Body of pancreas (tissue), 4 donors: ENCODE results near the gene EFCAB14.
"Not testable (repeated sequence)": the region's sequence is repeated elsewhere in the genome, so short reads cannot be mapped to it uniquely, and the experiment has no call there.

ENCODE experiments used
- CTCF ChIP-seq, 7 experiments: fragments of 450-650 bp in 4 of 7; fragments of 200-600 bp in 3 of 7; sonication (generic) in 3 of 7; IDR thresholded peaks; one replicate each; pipeline ENCODE4 v1.5.1; 2016 to 2019; ENCODE audit warnings: antibody characterized with exemption in 7 of 7
- POLR2A ChIP-seq, 3 donors: fragments of 450-650 bp; IDR thresholded peaks; one replicate each; pipeline ENCODE4 v1.6.1; 2016; ENCODE audit warnings: antibody characterized with exemption in 3 of 3, mild to moderate bottlenecking in 2 of 3

- not testable (repeated sequence) for TF ChIP-seq POLR2A, CTCF (IDR thresholded peaks at IDR 0.05)
These were observed 58.8 kb downstream of the EFCAB14 start for GRCh38 chr1:46660116-46660515.
